ENCODE results near the gene CHTOP.

CHTOP gene

DNA sequence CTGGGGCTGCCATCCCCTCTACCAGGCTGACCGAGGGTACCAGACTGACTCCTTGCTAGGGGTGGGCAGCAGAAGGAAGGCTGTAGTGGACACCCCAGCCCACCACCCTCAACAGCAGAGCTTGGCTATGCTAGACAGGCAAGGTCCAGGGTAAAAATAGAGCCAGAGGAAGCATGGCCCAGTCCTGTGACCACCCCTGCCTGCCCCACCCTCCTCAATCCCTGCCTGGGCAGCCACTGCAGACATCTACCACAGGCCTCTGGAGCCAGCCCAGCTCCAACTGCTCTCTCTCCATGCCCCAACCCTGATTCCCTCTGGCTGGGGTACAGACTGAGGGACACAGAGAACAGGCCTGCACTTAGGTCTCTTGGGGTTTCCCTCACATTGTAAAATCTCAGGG is 3.9 kb upstream of the CHTOP start:
- TF ChIP-seq TCF12 (IDR thresholded peaks at IDR 0.05; ENCODE audit: low read depth) (no peak), CREB1 (IDR thresholded peaks at IDR 0.05; ENCODE audit: low read depth) (no peak), ZBTB7A (IDR thresholded peaks at IDR 0.05; ENCODE audit: low read depth) (no peak), TAF1 (IDR thresholded peaks at IDR 0.05; ENCODE audit: low read depth) (no peak), YY1 (IDR thresholded peaks at IDR 0.05; ENCODE audit: low read depth) (no peak), EP300 (IDR thresholded peaks at IDR 0.05; ENCODE audit: borderline replicate concordance) (no peak), EGR1 (IDR thresholded peaks at IDR 0.05) (no peak), RAD21 (IDR thresholded peaks at IDR 0.05; ENCODE audit: low read depth) (no peak), FOXM1 (IDR thresholded peaks at IDR 0.05; ENCODE audit: borderline replicate concordance, low read depth) (no peak), CEBPB (IDR thresholded peaks at IDR 0.05) (no peak), TEAD4 (IDR thresholded peaks at IDR 0.05) (no peak), NFIC (IDR thresholded peaks at IDR 0.05) (no peak)
- TF ChIP-seq, protein P1, sequence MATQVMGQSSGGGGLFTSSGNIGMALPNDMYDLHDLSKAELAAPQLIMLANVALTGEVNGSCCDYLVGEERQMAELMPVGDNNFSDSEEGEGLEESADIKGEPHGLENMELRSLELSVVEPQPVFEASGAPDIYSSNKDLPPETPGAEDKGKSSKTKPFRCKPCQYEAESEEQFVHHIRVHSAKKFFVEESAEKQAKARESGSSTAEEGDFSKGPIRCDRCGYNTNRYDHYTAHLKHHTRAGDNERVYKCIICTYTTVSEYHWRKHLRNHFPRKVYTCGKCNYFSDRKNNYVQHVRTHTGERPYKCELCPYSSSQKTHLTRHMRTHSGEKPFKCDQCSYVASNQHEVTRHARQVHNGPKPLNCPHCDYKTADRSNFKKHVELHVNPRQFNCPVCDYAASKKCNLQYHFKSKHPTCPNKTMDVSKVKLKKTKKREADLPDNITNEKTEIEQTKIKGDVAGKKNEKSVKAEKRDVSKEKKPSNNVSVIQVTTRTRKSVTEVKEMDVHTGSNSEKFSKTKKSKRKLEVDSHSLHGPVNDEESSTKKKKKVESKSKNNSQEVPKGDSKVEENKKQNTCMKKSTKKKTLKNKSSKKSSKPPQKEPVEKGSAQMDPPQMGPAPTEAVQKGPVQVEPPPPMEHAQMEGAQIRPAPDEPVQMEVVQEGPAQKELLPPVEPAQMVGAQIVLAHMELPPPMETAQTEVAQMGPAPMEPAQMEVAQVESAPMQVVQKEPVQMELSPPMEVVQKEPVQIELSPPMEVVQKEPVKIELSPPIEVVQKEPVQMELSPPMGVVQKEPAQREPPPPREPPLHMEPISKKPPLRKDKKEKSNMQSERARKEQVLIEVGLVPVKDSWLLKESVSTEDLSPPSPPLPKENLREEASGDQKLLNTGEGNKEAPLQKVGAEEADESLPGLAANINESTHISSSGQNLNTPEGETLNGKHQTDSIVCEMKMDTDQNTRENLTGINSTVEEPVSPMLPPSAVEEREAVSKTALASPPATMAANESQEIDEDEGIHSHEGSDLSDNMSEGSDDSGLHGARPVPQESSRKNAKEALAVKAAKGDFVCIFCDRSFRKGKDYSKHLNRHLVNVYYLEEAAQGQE (IDR thresholded peaks at IDR 0.05; ENCODE audit: low read depth): no peak
- TF ChIP-seq, protein P2, sequence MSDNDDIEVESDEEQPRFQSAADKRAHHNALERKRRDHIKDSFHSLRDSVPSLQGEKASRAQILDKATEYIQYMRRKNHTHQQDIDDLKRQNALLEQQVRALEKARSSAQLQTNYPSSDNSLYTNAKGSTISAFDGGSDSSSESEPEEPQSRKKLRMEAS (IDR thresholded peaks at IDR 0.05): no peak
- TF ChIP-seq, protein P3, sequence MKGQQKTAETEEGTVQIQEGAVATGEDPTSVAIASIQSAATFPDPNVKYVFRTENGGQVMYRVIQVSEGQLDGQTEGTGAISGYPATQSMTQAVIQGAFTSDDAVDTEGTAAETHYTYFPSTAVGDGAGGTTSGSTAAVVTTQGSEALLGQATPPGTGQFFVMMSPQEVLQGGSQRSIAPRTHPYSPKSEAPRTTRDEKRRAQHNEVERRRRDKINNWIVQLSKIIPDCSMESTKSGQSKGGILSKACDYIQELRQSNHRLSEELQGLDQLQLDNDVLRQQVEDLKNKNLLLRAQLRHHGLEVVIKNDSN (IDR thresholded peaks at IDR 0.05): no peak

DNA sequence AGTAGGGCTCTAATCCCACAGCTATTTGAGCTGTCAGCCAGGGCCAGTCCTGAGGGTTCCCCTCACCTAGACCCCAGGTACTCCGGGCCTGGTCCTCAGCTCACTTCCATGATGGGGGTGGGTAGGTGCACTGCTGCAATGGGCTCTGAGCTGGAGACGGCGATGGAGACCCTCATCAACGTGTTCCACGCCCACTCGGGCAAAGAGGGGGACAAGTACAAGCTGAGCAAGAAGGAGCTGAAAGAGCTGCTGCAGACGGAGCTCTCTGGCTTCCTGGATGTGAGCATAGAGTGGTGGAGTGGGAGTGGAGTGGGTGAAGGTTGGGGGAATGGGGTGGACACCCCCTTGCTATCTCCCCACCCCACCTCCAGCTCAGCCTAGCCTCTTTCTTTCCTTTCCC is 3.5 kb upstream of the CHTOP start:
- no peak for TF ChIP-seq EGR1 (IDR thresholded peaks at IDR 0.05)
- no peak for TF ChIP-seq TEAD4 (IDR thresholded peaks at IDR 0.05)
- TF ChIP-seq YY1 (IDR thresholded peaks at IDR 0.05; ENCODE audit: low read depth): no peak
- no peak for TF ChIP-seq RAD21 (IDR thresholded peaks at IDR 0.05; ENCODE audit: low read depth)
- TF ChIP-seq ZBTB7A (IDR thresholded peaks at IDR 0.05; ENCODE audit: low read depth): no peak
- no peak for TF ChIP-seq CREB1 (IDR thresholded peaks at IDR 0.05; ENCODE audit: low read depth)
- TF ChIP-seq TAF1 (IDR thresholded peaks at IDR 0.05; ENCODE audit: low read depth): no peak
- no peak for TF ChIP-seq EP300 (IDR thresholded peaks at IDR 0.05; ENCODE audit: borderline replicate concordance)
- no peak for TF ChIP-seq CEBPB (IDR thresholded peaks at IDR 0.05)
- TF ChIP-seq FOXM1 (IDR thresholded peaks at IDR 0.05; ENCODE audit: borderline replicate concordance, low read depth): no peak

DNA sequence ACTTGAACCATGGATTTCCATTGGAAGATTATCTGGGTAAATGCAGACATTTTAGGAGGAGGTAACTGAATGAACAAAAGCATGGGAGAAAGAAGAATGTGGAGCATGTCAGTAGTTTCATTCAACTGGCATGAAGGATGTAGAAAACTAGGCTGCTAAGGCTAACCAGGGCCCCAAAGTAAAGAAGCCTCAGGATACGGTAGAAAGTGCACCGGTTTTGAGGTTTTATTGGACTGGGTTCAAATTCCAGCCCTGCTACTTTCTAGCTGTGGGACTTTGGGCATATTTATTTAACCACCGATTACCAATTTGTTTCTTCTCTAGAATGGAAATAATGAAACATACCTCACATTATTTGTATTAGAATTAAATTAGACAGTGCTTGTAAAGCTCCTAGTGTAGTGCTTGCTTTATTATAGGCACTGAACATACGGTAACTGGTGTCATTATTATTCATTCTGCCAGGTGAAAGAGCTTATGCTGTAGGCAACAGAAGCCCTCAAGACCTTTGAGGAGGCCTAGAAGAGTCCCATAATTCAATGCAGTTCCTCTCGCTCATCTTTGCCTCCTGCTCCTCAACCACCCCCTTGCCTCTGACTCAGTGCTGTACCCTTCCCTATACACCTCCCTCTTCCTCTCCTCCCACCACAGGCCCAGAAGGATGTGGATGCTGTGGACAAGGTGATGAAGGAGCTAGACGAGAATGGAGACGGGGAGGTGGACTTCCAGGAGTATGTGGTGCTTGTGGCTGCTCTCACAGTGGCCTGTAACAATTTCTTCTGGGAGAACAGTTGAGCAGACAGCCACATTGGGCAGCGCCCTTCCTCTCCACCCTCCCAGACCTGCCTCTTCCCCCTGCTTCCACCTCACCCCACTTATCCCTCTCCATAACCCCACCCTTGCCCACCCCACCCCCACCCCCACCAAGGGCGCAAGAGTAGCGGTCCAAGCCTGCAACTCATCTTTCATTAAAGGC is 2.5 kb upstream of the CHTOP start:
- TF ChIP-seq TAF1 (IDR thresholded peaks at IDR 0.05; ENCODE audit: low read depth) (no peak), EP300 (IDR thresholded peaks at IDR 0.05; ENCODE audit: borderline replicate concordance) (no peak), TCF12 (IDR thresholded peaks at IDR 0.05; ENCODE audit: low read depth) (no peak), CEBPB (IDR thresholded peaks at IDR 0.05) (no peak), FOXM1 (IDR thresholded peaks at IDR 0.05; ENCODE audit: borderline replicate concordance, low read depth) (no peak), TEAD4 (IDR thresholded peaks at IDR 0.05) (no peak), CREB1 (IDR thresholded peaks at IDR 0.05; ENCODE audit: low read depth) (no peak), RAD21 (IDR thresholded peaks at IDR 0.05; ENCODE audit: low read depth) (no peak), EGR1 (IDR thresholded peaks at IDR 0.05) (no peak), YY1 (IDR thresholded peaks at IDR 0.05; ENCODE audit: low read depth) (no peak), ZBTB7A (IDR thresholded peaks at IDR 0.05; ENCODE audit: low read depth) (no peak), NFIC (IDR thresholded peaks at IDR 0.05) (no peak)
- TF ChIP-seq, protein P2 (IDR thresholded peaks at IDR 0.05): no peak
- TF ChIP-seq, protein P1 (IDR thresholded peaks at IDR 0.05; ENCODE audit: low read depth): no peak
- TF ChIP-seq, protein P3 (IDR thresholded peaks at IDR 0.05): no peak

DNA sequence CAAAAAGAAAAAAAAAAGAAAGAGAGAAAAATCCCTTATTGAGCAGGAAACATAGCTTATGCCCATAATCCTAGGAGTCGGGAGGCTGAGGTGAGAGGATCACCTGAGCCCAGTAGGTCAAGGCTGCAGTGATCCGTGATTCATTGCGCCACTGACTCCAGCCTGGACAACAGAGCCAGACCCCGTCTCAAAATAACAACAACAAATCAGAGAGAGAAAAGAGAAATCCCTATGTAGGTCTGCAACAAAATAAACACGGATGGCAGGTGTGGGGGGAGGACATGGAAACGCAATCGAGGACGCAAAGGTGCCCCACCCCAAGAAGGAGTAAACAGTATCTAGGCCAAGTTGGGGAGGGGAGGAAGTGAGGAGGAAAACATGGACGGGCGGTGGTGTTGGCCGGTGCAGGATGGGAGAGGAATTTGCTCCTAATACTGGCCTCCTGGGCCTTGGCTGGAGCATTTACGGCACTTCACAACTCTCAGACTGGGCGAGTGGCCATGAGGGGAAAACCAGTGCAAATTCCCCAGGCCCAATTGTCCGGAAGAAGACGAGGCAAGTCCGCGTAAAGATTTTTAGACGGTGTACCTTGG is 609 bp upstream of the CHTOP start:
- TF ChIP-seq, protein P1 (IDR thresholded peaks at IDR 0.05; ENCODE audit: low read depth): no peak
- no peak for TF ChIP-seq ZBTB7A (IDR thresholded peaks at IDR 0.05; ENCODE audit: low read depth)
- no peak for TF ChIP-seq TAF1 (IDR thresholded peaks at IDR 0.05; ENCODE audit: low read depth)
- TF ChIP-seq, protein P3 (IDR thresholded peaks at IDR 0.05): no peak
- TF ChIP-seq RAD21 (IDR thresholded peaks at IDR 0.05; ENCODE audit: low read depth): no peak
- no peak for TF ChIP-seq TEAD4 (IDR thresholded peaks at IDR 0.05)
- TF ChIP-seq TCF12 (IDR thresholded peaks at IDR 0.05; ENCODE audit: low read depth): no peak

Measured in Ishikawa (cell line).